Tibial nerve (tissue), 4 donors: ENCODE results near the gene NTRK1. TPM values are rescaled to one million over a fixed set of nuclear protein-coding genes. Genes with fewer than 3 reads are reported as not detected.

ENCODE experiments used
- DNase-seq, 2 donors: peaks; one replicate each; pipeline ENCODE4 v3.0.0-alpha.2; 2019; ENCODE audit warnings: low spot score in 2 of 2
- H3K27ac ChIP-seq, 4 donors: fragments of 200-600 bp; sonication (generic) in 3 of 4; one replicate each; pipeline ENCODE4 v1.5.1; 2017 to 2019; ENCODE audit warnings: mild to moderate bottlenecking in 1 of 4
- H3K27me3 ChIP-seq, 2 donors: fragments of 200-600 bp; sonication (generic) in 1 of 2; one replicate each; pipeline versions ENCODE4 v1.5.1 to v1.6.0; 2017 to 2019
- H3K36me3 ChIP-seq, 3 donors: fragments of 200-600 bp; sonication (generic); one replicate each; pipeline ENCODE4 v1.5.1; 2018 to 2019
- H3K4me1 ChIP-seq, 4 donors: fragments of 200-600 bp; sonication (generic) in 3 of 4; one replicate each; pipeline ENCODE4 v1.5.1; 2017 to 2019
- H3K4me3 ChIP-seq, 4 donors: fragments of 200-600 bp; sonication (generic) in 3 of 4; one replicate each; pipeline ENCODE4 v1.5.1; 2017 to 2019; ENCODE audit warnings: mild to moderate bottlenecking in 1 of 4, moderate library complexity in 1 of 4
- H3K9me3 ChIP-seq, 4 donors: fragments of 200-600 bp; sonication (generic) in 3 of 4; one replicate each; pipeline ENCODE4 v1.5.1; 2017 to 2019
- CTCF ChIP-seq, 5 experiments: fragments of 200-600 bp in 3 of 5; fragments of 450-650 bp in 2 of 5; sonication (generic) in 3 of 5; IDR thresholded peaks; one replicate each; pipeline ENCODE4 v1.5.1; 2016 to 2019; ENCODE audit warnings: antibody characterized with exemption in 5 of 5, mild to moderate bottlenecking in 3 of 5, moderate library complexity in 2 of 5
- EP300 ChIP-seq, 2 donors: sonication (generic); formaldehyde crosslinking; IDR thresholded peaks; one replicate each; pipeline ENCODE4 v1.6.1; 2017; ENCODE audit warnings: antibody characterized with exemption in 2 of 2, mild to moderate bottlenecking in 1 of 2
- POLR2A ChIP-seq, 2 donors: fragments of 450-650 bp; IDR thresholded peaks; one replicate each; pipeline ENCODE4 v1.6.1; 2017; ENCODE audit warnings: antibody characterized with exemption in 2 of 2, mild to moderate bottlenecking in 2 of 2, moderate library complexity in 2 of 2
- WGBS, 2 donors: methylation state at CpG; one replicate each; pipeline ENCODE4 v1.1.5; 2018; 5-methylcytosine and 5-hydroxymethylcytosine counted together
- total RNA-seq, 4 donors: library from RNA; depleted of rRNA; stranded (reverse); fragments of >200 nt; gene quantifications; one replicate each; pipeline ENCODE4 v1.1.0, GENCODE V29; 2016

Gene NTRK1
- total RNA-seq, 4 donors from 2014 or later = 0.22 to 0.42 (median 0.39) TPM; not detected in 1

DNA sequence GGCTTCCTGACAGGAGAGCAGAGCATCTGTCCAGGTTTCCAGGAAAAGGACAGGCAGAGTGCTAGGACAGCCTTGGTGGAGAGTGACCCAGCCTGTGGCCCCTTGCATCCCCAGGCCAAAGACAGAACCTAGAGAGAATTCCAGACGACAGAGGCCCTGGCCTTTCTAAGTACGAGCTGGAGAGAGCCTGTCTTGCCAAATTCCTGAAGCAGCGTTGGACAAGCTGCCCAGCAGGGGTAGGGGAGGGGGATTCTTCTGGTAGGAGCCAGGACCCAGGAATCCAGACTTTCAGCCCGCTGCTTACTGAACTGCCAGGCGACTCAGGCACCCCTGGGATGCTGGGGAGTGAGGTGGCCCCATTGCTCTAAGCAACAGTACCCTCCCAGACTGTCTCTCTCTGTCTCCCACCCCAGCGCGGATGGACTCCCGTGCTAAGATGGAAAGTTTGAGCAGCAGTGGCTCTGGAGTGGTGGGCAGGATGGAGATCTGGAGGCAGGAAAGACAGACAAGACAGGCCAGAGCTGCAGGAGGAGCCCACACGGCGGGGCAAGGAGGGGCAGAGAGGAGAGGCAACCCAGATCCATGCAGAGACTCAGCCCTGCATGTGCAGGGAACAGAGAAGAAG, 24.0 kb downstream of the NTRK1 start:
- Histone ChIP-seq H3K4me3 (no peak overlapping the region), H3K27ac (no peak overlapping the region), H3K36me3 (no peaks in the 10 kb centered on the region), H3K9me3 (no peaks in the 10 kb centered on the region), H3K4me1 (no peaks in the 10 kb centered on the region), H3K27me3 (peaks cover 0 to 36% of the 10 kb centered on the region in 2 donors)
- TF ChIP-seq EP300 (IDR thresholded peaks at IDR 0.05) (no peak), CTCF (IDR thresholded peaks at IDR 0.05) (no peak), POLR2A (IDR thresholded peaks at IDR 0.05) (no peak)
- 38 to 42% methylated on average over 10 of the region's 10 CpGs for WGBS, 2 donors
- DNase-seq = no peak

GRCh38 chr1:156885314-156885713, 24.6 kb downstream of the NTRK1 start:
- no peak for DNase-seq
- 28 to 33% methylated on average over 1 of the region's 1 CpG for WGBS, 2 donors
- Histone ChIP-seq H3K27ac (no peak overlapping the region), H3K9me3 (no peaks in the 10 kb centered on the region), H3K4me3 (no peak overlapping the region), H3K4me1 (no peaks in the 10 kb centered on the region), H3K27me3 (peaks cover 0 to 36% of the 10 kb centered on the region in 2 donors), H3K36me3 (no peaks in the 10 kb centered on the region)
- TF ChIP-seq CTCF (IDR thresholded peaks at IDR 0.05) (no peak), EP300 (IDR thresholded peaks at IDR 0.05) (no peak), POLR2A (IDR thresholded peaks at IDR 0.05) (no peak)

DNA sequence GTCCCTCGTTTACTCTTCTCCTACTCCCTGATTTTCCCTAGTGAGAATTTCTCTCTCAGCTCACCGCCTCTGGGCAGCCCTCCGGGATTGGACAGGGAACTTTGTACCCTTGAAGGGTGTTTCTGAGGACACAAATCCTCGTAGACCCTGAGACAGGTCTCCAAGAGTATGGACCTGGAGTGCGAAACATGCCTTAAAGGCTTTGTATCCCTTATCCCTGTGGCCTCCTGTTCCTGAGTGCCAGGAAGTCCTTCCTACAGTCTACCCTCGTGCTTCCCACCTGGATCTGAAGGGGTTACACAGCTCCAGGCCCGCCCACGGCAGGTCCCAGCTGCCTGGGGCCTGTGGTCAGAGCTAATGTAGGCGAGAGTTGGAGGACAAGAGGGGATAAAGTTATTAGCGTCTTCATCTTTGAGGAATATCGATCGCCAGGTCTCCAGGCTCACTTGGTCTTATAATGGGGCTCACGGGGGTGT, 25.3 kb downstream of the NTRK1 start:
- H3K9me3 ChIP-seq = no peaks in the 10 kb centered on the region
- H3K27me3 ChIP-seq = peaks cover 0 to 36% of the 10 kb centered on the region in 2 donors
- TF ChIP-seq EP300 (IDR thresholded peaks at IDR 0.05) (no peak), POLR2A (IDR thresholded peaks at IDR 0.05) (no peak), CTCF (IDR thresholded peaks at IDR 0.05) (no peak)
- WGBS, 2 donors = 45 to 59% methylated on average over 13 of the region's 13 CpGs
- no peak overlapping the region for H3K27ac ChIP-seq
- no peak overlapping the region for H3K4me3 ChIP-seq
- no peaks in the 10 kb centered on the region for H3K4me1 ChIP-seq
- no peaks in the 10 kb centered on the region for H3K36me3 ChIP-seq
- no peak for DNase-seq

DNA sequence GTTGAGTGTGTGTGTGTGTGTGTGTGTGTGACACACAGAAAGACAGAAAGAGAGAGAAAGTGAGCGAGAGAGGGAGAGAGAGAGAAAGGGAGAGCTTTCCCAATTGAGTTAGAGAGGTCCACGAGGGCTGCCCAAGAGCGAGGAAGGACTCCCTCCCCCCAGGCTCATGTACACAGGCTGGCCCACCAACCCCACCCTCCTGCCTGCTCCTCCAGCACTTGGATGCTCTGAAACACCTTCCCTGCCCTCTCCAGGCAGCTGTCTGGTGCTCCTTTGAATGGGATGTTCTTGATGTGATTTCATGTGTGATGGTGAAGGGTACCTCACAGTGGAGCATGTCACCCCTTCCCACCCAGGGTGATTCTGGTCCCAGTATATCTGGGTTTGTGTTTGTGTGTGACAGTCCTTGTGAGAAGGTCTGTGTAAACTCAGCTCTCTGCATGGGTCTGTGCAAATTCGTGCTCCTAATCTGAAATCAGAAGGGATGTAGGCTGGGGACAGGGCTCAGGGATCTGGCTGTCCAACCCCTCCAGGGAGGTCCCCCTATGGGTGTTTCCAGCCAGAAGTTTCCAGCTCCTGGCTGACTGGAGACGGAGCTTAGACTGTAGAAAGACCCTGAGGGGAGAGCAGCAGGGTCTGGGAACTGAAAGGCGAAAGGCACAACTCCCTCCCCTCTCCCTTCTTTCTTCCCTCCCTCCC, 26.1 kb downstream of the NTRK1 start:
- DNase-seq = no peak
- 35 to 51% methylated on average over 6 of the region's 6 CpGs for WGBS, 2 donors
- Histone ChIP-seq H3K9me3 (no peaks in the 10 kb centered on the region), H3K4me1 (no peaks in the 10 kb centered on the region), H3K36me3 (no peaks in the 10 kb centered on the region), H3K27me3 (peaks cover 0 to 28% of the 10 kb centered on the region in 2 donors), H3K4me3 (no peak overlapping the region), H3K27ac (no peak overlapping the region)
- no peak for TF ChIP-seq EP300 (IDR thresholded peaks at IDR 0.05)
- no peak for TF ChIP-seq POLR2A (IDR thresholded peaks at IDR 0.05)
- no peak for TF ChIP-seq CTCF (IDR thresholded peaks at IDR 0.05)

- TF ChIP-seq EP300 (IDR thresholded peaks at IDR 0.05) (no peak), POLR2A (IDR thresholded peaks at IDR 0.05) (no peak), CTCF (IDR thresholded peaks at IDR 0.05) (no peak)
- Histone ChIP-seq H3K36me3 (no peaks in the 10 kb centered on the region), H3K4me3 (no peak overlapping the region), H3K9me3 (no peaks in the 10 kb centered on the region), H3K27me3 (peaks cover 0 to 22% of the 10 kb centered on the region in 2 donors), H3K27ac (no peak overlapping the region), H3K4me1 (peaks cover 0 to 5% (median under 1%) of the 10 kb centered on the region in 4 donors)
- DNase-seq = no peak
- WGBS, 2 donors = 28 to 41% methylated on average over 3 of the region's 3 CpGs
Observed at GRCh38 chr1:156887317-156887716, 26.7 kb downstream of the NTRK1 start.
